ENCODE data around the gene PLPPR3.

DNA sequence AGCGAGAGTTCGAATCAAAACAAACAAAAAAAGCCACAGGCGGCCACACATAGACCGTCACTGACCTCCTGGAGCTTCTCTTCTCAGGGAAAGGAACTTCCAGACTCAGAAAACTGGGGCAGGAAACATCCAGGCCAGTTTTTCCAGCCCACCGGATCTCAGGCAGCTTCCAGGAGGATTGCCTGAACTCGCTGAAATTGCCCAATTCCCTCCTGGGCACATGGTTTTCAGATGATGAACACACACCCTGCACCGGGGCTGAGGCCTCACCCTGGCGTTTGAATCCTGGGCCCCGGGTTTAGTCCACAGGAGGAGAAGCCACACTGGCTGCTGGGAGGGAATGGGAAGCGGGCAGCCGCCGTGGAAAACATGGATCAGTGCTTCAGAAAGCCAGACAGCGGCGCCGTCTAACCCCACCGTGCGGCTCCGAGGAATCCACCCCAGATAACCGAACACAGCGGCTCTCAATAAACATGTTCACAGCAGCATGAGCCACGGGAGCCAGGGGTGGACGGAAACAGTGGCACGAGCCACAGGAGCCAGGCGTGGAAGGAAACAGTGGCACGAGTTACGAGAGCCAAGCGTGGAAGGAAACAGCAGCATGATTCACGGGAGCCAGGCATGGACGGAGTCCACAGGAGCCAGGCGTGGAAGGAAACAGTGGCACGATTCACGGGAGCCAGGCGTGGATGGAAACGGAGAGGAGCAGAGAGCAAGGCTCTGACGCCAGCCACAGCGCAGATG is 42.7 kb downstream of the PLPPR3 start:
- TF ChIP-seq, protein P1, sequence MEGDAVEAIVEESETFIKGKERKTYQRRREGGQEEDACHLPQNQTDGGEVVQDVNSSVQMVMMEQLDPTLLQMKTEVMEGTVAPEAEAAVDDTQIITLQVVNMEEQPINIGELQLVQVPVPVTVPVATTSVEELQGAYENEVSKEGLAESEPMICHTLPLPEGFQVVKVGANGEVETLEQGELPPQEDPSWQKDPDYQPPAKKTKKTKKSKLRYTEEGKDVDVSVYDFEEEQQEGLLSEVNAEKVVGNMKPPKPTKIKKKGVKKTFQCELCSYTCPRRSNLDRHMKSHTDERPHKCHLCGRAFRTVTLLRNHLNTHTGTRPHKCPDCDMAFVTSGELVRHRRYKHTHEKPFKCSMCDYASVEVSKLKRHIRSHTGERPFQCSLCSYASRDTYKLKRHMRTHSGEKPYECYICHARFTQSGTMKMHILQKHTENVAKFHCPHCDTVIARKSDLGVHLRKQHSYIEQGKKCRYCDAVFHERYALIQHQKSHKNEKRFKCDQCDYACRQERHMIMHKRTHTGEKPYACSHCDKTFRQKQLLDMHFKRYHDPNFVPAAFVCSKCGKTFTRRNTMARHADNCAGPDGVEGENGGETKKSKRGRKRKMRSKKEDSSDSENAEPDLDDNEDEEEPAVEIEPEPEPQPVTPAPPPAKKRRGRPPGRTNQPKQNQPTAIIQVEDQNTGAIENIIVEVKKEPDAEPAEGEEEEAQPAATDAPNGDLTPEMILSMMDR (IDR thresholded peaks at IDR 0.05) = no peak
- TF ChIP-seq ZFX (IDR thresholded peaks at IDR 0.05; ENCODE audit: borderline replicate concordance) = no peak

Measured in 22Rv1 (cell line).